22Rv1 (cell line): ENCODE results near the gene RAMACL.

Experiments
- H3K27ac ChIP-seq: fragments of 450-650 bp; 2 replicates; pipeline ENCODE4 v1.5.1; 2017
- ZFX ChIP-seq: fragments of 450-650 bp; IDR thresholded peaks from 2 replicates; pipeline ENCODE4 v1.6.1; 2017; ENCODE audit warnings: antibody characterized with exemption, borderline replicate concordance
- TF ChIP-seq, protein P1 (sequence below): fragments of 450-650 bp; IDR thresholded peaks from 2 replicates; pipeline ENCODE4 v1.5.1; 2017; ENCODE audit warnings: mild to moderate bottlenecking

RAMACL gene

DNA sequence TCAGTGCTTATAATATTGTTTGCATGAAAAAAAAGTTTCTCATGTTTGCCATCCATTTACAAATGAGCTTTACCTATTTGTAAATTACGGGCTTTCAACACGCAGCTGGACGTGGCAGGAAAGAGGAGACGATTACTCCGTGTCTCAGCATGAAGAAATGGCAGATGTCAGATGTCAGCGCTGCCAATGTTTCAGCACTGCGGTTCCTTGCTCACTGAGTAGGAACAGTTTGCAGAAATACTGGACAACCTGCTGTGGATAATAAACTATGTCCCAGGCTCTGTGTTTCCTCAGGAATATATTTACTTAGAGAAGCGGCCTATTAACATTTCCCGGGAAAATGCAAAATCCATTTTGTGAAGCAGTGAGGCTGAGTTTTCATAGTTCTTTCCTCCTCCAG, 22.7 kb downstream of the RAMACL start:
- no peak overlapping the region for H3K27ac ChIP-seq
- TF ChIP-seq, protein P1, sequence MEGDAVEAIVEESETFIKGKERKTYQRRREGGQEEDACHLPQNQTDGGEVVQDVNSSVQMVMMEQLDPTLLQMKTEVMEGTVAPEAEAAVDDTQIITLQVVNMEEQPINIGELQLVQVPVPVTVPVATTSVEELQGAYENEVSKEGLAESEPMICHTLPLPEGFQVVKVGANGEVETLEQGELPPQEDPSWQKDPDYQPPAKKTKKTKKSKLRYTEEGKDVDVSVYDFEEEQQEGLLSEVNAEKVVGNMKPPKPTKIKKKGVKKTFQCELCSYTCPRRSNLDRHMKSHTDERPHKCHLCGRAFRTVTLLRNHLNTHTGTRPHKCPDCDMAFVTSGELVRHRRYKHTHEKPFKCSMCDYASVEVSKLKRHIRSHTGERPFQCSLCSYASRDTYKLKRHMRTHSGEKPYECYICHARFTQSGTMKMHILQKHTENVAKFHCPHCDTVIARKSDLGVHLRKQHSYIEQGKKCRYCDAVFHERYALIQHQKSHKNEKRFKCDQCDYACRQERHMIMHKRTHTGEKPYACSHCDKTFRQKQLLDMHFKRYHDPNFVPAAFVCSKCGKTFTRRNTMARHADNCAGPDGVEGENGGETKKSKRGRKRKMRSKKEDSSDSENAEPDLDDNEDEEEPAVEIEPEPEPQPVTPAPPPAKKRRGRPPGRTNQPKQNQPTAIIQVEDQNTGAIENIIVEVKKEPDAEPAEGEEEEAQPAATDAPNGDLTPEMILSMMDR: no peak
- no peak for TF ChIP-seq ZFX

- no peak overlapping the region for H3K27ac ChIP-seq
- TF ChIP-seq, protein P1: no peak
- TF ChIP-seq ZFX: no peak
Observed at GRCh38 chr6:166563200-166563599, 23.3 kb downstream of the RAMACL start.

GRCh38 chr6:166562726-166563125, 23.8 kb downstream of the RAMACL start:
- H3K27ac ChIP-seq: no peak overlapping the region
- TF ChIP-seq, protein P1: no peak
- TF ChIP-seq ZFX: no peak

GRCh38 chr6:166561771-166562359, 24.6 kb downstream of the RAMACL start:
- TF ChIP-seq, protein P1: no peak
- no peak for TF ChIP-seq ZFX
- no peak overlapping the region for H3K27ac ChIP-seq

- TF ChIP-seq, protein P1: no peak
- TF ChIP-seq ZFX: no peak
- H3K27ac ChIP-seq: no peak overlapping the region
Observed at GRCh38 chr6:166560222-166560621, 26.3 kb downstream of the RAMACL start.

- no peak overlapping the region for H3K27ac ChIP-seq
Observed at GRCh38 chr6:166559662-166560061, 26.8 kb downstream of the RAMACL start.

DNA sequence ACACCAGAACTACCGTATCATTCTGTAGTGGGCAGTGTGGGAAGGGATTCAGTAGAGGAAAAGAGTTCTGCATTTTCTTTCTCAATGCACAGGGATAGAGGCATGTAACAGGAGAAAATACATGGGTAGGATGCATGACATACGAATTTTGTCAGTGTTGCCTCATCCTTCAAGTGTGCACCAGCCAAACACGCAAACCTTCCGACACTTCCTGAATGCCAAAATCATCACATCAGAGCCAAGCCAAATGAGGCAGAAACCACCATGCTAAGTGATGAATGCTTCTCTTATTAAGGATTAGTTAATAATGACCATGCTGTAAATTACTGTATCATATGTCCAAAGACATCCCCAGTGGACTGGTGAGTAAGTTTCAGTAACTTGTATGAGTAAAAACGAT, 27.3 kb downstream of the RAMACL start:
- H3K27ac ChIP-seq: no peak overlapping the region
- TF ChIP-seq ZFX: no peak
- TF ChIP-seq, protein P1: no peak

More at GRCh38 chr6:166559662-166560061, 26.8 kb downstream of the RAMACL start:
- TF ChIP-seq ZFX: no peak
- TF ChIP-seq, protein P1: no peak
